HepG2 (cell line): Measurements from ENCODE around the gene IQCH. TPM values are rescaled to one million over a fixed set of nuclear protein-coding genes. Genes with fewer than 3 reads are reported as not detected.

Experiments used
- ARNT2 ChIP-seq: sonication (generic); formaldehyde crosslinking; IDR thresholded peaks from 2 replicates; pipeline ENCODE4 v1.8.0; 2022; ENCODE audit warnings: mild to moderate bottlenecking, low read depth, missing genetic modification reagents, moderate library complexity
- CREB3 ChIP-seq: sonication (generic); formaldehyde crosslinking; IDR thresholded peaks from 2 replicates; pipeline ENCODE4 v1.5.0; 2020; ENCODE audit warnings: missing genetic modification reagents
- GLI4 ChIP-seq: sonication (generic); formaldehyde crosslinking; IDR thresholded peaks from 2 replicates; pipeline ENCODE4 v1.5.1; 2020; ENCODE audit warnings: missing genetic modification reagents, mild to moderate bottlenecking, moderate library complexity, borderline replicate concordance
- HMG20A ChIP-seq: IDR thresholded peaks from 2 replicates; pipeline ENCODE4 v1.6.1; 2016; ENCODE audit warnings: borderline replicate concordance
- IKZF5 ChIP-seq: IDR thresholded peaks from 2 replicates; pipeline ENCODE4 v1.6.1; 2018; ENCODE audit warnings: missing genetic modification reagents, mild to moderate bottlenecking, missing compliant biosample characterization
- ONECUT2 ChIP-seq: sonication (generic); formaldehyde crosslinking; IDR thresholded peaks from 2 replicates; pipeline ENCODE4 v1.4.0; 2020; ENCODE audit warnings: missing genetic modification reagents
- ZBTB20 ChIP-seq: sonication (generic); formaldehyde crosslinking; IDR thresholded peaks from 2 replicates; pipeline ENCODE4 v1.8.1; 2023; ENCODE audit warnings: missing genetic modification reagents, low read depth, mild to moderate bottlenecking, borderline replicate concordance
- ZNF644 ChIP-seq: IDR thresholded peaks from 2 replicates; pipeline ENCODE4 v1.6.1; 2016; ENCODE audit warnings: low read depth
- ZNF775 ChIP-seq: sonication (generic); formaldehyde crosslinking; IDR thresholded peaks from 2 replicates; pipeline ENCODE4 v1.4.0; 2020; ENCODE audit warnings: missing genetic modification reagents, mild to moderate bottlenecking, moderate library complexity, borderline replicate concordance
- polyA plus RNA-seq, 8 experiments: library from polyadenylated mRNA; depleted of rRNA in 3 of 8; stranded (reverse) in 7 of 8; unstranded in 1 of 8; fragments of >200 nt; fragmentation: Illumina TruSeq in 4 of 8; extraction: Trizol in 4 of 8; gene quantifications; 2 replicates each; pipeline versions ENCODE4 v1.2.1 to v1.2.3, GENCODE V29; 2011 to 2016; ENCODE audit warnings: low read depth in 4 of 8, missing spikeins in 1 of 8, mixed read lengths in 1 of 8; ENCODE audit not compliant: insufficient read depth in 1 of 8
- total RNA-seq, 5 experiments: library from RNA; depleted of rRNA; stranded (reverse); fragments of >200 nt; fragmentation: Illumina TruSeq; extraction: Trizol; gene quantifications; 2 replicates each; pipeline ENCODE4 v1.2.3, GENCODE V29; 2016; ENCODE audit warnings: low read depth in 1 of 5
- TF ChIP-seq, protein P1 (sequence below): sonication (generic); formaldehyde crosslinking; IDR thresholded peaks from 2 replicates; pipeline ENCODE4 v1.5.1; 2020; ENCODE audit warnings: mild to moderate bottlenecking, missing genetic modification reagents, moderate library complexity
- TF ChIP-seq, protein P2 (sequence below): IDR thresholded peaks from 2 replicates; pipeline ENCODE4 v1.6.1; 2016; ENCODE audit warnings: low read depth, missing genetic modification reagents, missing compliant biosample characterization
- TF ChIP-seq, protein P3 (sequence below): sonication (generic); formaldehyde crosslinking; IDR thresholded peaks from 2 replicates; pipeline ENCODE4 v1.8.0; 2022; ENCODE audit warnings: mild to moderate bottlenecking, missing genetic modification reagents, moderate library complexity

Gene IQCH
- total and polyA plus RNA-seq, 2 of the 13 experiments (the other 11 are each of a cell fraction or from before 2014, with no cell fraction given): 0.16 to 0.55 TPM

GRCh38 chr15:67542420-67543347 lies 288.1 kb downstream of the IQCH start, which contains the start of gene MAP2K5 (continued):
- TF ChIP-seq, protein P1, sequence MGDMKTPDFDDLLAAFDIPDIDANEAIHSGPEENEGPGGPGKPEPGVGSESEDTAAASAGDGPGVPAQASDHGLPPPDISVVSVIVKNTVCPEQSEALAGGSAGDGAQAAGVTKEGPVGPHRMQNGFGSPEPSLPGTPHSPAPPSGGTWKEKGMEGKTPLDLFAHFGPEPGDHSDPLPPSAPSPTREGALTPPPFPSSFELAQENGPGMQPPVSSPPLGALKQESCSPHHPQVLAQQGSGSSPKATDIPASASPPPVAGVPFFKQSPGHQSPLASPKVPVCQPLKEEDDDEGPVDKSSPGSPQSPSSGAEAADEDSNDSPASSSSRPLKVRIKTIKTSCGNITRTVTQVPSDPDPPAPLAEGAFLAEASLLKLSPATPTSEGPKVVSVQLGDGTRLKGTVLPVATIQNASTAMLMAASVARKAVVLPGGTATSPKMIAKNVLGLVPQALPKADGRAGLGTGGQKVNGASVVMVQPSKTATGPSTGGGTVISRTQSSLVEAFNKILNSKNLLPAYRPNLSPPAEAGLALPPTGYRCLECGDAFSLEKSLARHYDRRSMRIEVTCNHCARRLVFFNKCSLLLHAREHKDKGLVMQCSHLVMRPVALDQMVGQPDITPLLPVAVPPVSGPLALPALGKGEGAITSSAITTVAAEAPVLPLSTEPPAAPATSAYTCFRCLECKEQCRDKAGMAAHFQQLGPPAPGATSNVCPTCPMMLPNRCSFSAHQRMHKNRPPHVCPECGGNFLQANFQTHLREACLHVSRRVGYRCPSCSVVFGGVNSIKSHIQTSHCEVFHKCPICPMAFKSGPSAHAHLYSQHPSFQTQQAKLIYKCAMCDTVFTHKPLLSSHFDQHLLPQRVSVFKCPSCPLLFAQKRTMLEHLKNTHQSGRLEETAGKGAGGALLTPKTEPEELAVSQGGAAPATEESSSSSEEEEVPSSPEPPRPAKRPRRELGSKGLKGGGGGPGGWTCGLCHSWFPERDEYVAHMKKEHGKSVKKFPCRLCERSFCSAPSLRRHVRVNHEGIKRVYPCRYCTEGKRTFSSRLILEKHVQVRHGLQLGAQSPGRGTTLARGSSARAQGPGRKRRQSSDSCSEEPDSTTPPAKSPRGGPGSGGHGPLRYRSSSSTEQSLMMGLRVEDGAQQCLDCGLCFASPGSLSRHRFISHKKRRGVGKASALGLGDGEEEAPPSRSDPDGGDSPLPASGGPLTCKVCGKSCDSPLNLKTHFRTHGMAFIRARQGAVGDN (CRISPR knock-in tag): peak; percentile 81
- TF ChIP-seq HMG20A (CRISPR knock-in tag): no peak
- no peak for TF ChIP-seq CREB3 (CRISPR knock-in tag)
- TF ChIP-seq, protein P2, sequence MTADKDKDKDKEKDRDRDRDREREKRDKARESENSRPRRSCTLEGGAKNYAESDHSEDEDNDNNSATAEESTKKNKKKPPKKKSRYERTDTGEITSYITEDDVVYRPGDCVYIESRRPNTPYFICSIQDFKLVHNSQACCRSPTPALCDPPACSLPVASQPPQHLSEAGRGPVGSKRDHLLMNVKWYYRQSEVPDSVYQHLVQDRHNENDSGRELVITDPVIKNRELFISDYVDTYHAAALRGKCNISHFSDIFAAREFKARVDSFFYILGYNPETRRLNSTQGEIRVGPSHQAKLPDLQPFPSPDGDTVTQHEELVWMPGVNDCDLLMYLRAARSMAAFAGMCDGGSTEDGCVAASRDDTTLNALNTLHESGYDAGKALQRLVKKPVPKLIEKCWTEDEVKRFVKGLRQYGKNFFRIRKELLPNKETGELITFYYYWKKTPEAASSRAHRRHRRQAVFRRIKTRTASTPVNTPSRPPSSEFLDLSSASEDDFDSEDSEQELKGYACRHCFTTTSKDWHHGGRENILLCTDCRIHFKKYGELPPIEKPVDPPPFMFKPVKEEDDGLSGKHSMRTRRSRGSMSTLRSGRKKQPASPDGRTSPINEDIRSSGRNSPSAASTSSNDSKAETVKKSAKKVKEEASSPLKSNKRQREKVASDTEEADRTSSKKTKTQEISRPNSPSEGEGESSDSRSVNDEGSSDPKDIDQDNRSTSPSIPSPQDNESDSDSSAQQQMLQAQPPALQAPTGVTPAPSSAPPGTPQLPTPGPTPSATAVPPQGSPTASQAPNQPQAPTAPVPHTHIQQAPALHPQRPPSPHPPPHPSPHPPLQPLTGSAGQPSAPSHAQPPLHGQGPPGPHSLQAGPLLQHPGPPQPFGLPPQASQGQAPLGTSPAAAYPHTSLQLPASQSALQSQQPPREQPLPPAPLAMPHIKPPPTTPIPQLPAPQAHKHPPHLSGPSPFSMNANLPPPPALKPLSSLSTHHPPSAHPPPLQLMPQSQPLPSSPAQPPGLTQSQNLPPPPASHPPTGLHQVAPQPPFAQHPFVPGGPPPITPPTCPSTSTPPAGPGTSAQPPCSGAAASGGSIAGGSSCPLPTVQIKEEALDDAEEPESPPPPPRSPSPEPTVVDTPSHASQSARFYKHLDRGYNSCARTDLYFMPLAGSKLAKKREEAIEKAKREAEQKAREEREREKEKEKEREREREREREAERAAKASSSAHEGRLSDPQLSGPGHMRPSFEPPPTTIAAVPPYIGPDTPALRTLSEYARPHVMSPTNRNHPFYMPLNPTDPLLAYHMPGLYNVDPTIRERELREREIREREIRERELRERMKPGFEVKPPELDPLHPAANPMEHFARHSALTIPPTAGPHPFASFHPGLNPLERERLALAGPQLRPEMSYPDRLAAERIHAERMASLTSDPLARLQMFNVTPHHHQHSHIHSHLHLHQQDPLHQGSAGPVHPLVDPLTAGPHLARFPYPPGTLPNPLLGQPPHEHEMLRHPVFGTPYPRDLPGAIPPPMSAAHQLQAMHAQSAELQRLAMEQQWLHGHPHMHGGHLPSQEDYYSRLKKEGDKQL (CRISPR knock-in tag): no peak
- TF ChIP-seq GLI4: no peak
- TF ChIP-seq ZNF775 (CRISPR knock-in tag): no peak
- TF ChIP-seq ZNF644 (CRISPR knock-in tag): no peak
- TF ChIP-seq ONECUT2 (CRISPR knock-in tag): no peak
- no peak; the same call in 1 of the 2 replicates for TF ChIP-seq IKZF5
- TF ChIP-seq ARNT2 (CRISPR knock-in tag): peak; percentile 44
- no peak for TF ChIP-seq ZBTB20 (CRISPR knock-in tag)
- TF ChIP-seq, protein P3, sequence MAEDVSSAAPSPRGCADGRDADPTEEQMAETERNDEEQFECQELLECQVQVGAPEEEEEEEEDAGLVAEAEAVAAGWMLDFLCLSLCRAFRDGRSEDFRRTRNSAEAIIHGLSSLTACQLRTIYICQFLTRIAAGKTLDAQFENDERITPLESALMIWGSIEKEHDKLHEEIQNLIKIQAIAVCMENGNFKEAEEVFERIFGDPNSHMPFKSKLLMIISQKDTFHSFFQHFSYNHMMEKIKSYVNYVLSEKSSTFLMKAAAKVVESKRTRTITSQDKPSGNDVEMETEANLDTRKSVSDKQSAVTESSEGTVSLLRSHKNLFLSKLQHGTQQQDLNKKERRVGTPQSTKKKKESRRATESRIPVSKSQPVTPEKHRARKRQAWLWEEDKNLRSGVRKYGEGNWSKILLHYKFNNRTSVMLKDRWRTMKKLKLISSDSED (CRISPR knock-in tag): no peak
